ENCODE data around the gene ENDOG. TPM values are rescaled to one million over a fixed set of nuclear protein-coding genes. Genes with fewer than 3 reads are reported as not detected.

ENDOG gene
- total RNA-seq, 1 experiment from 2014 or later, result 25.8 TPM

DNA sequence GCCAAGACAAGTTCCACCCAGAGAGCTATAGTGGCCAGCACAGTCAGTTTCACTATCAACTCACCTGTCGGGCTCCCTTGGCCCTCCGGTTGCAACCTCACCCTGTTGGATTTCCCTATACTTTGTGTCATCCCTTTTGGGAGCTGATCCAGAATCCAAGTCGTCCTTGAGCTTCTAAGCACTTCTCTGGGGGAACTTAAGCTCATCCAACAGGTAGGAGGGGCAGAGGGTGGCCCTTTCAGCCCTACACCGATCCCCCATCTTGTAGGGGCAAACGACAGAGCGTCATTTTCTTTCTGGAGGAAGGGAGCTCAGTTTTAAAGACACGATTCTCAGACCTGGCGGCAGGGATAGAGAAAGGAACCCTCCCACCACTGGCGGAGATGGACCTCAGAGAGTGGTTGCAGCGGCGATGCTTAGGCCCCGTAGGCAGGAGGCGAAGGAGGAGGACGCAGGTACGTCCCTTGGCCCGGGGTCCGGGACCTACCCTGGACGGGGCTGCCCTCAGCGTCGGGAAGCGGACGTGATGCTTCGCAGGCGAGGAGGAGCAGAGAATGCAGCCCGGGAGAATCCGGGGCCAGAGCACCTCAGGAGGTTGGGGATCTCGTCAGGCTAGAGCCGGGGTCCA, 47.1 kb upstream of the ENDOG start:
- ChIA-PET POLR2A (interaction anchor here (0.7 kb wide), 1 partner anchor 1662 kb away, joined by 3 read pairs; no protein-coding TSS in a partner anchor), CTCF (interaction anchor here (0.5 to 3.4 kb wide), 10 partner anchors 9 to 257 kb away, joined by 3 to 20 read pairs (median 4); partner anchors contain the start of genes ENDOG and SH3GLB2)
- Mint-ChIP-seq H3K36me3 (no peaks in the 10 kb centered on the region; the same call in 1 of the 2 replicates), H3K27me3 (ENCODE audit: low read depth) (no peaks in the 10 kb centered on the region; the same call in 1 of the 2 replicates), H3K4me3 (peak overlapping the region; percentile 95), H3K4me1 (peaks cover 9% of the 10 kb centered on the region), H3K27ac (peak overlapping the region; percentile 99), H3K9me3 (no peaks in the 10 kb centered on the region)
- no peak for TF ChIP-seq FOXK1 (CRISPR knock-in tag; IDR thresholded peaks at IDR 0.05)
- TF ChIP-seq GRHL2 (CRISPR knock-in tag; IDR thresholded peaks at IDR 0.05; ENCODE audit: insufficient replicate concordance, severe bottlenecking), result no peak
- no peak for TF ChIP-seq NR1H2 (CRISPR knock-in tag; IDR thresholded peaks at IDR 0.05)
- TF ChIP-seq MXD4 (CRISPR knock-in tag; IDR thresholded peaks at IDR 0.05; ENCODE audit: borderline replicate concordance), result no peak
- TF ChIP-seq RORB (CRISPR knock-in tag; IDR thresholded peaks at IDR 0.05), result no peak
- no peak for TF ChIP-seq ZNF396 (CRISPR knock-in tag; IDR thresholded peaks at IDR 0.05; ENCODE audit: borderline replicate concordance)
- TF ChIP-seq, protein P1, sequence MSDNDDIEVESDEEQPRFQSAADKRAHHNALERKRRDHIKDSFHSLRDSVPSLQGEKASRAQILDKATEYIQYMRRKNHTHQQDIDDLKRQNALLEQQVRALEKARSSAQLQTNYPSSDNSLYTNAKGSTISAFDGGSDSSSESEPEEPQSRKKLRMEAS (CRISPR knock-in tag; IDR thresholded peaks at IDR 0.05), result no peak; the same call in 1 of the 2 replicates
- no peak for TF ChIP-seq ZBTB21 (CRISPR knock-in tag; IDR thresholded peaks at IDR 0.05; ENCODE audit: borderline replicate concordance)
- TF ChIP-seq ZNF232 (CRISPR knock-in tag; IDR thresholded peaks at IDR 0.05), result no peak
- no peak for TF ChIP-seq MYBL2 (CRISPR knock-in tag; IDR thresholded peaks at IDR 0.05)
- TF ChIP-seq, protein P2, sequence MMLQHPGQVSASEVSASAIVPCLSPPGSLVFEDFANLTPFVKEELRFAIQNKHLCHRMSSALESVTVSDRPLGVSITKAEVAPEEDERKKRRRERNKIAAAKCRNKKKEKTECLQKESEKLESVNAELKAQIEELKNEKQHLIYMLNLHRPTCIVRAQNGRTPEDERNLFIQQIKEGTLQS (CRISPR knock-in tag; conservative IDR thresholded peaks at IDR 0.05), result no peak
- TF ChIP-seq, protein P3, sequence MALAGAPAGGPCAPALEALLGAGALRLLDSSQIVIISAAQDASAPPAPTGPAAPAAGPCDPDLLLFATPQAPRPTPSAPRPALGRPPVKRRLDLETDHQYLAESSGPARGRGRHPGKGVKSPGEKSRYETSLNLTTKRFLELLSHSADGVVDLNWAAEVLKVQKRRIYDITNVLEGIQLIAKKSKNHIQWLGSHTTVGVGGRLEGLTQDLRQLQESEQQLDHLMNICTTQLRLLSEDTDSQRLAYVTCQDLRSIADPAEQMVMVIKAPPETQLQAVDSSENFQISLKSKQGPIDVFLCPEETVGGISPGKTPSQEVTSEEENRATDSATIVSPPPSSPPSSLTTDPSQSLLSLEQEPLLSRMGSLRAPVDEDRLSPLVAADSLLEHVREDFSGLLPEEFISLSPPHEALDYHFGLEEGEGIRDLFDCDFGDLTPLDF (CRISPR knock-in tag; IDR thresholded peaks at IDR 0.05), result no peak
- no peak for TF ChIP-seq RELA (CRISPR knock-in tag; IDR thresholded peaks at IDR 0.05; ENCODE audit: borderline replicate concordance)
- TF ChIP-seq OVOL2 (CRISPR knock-in tag; IDR thresholded peaks at IDR 0.05; ENCODE audit: borderline replicate concordance), result no peak
- no peak for TF ChIP-seq HMGA2 (CRISPR knock-in tag; IDR thresholded peaks at IDR 0.05)
- TF ChIP-seq, protein P4, sequence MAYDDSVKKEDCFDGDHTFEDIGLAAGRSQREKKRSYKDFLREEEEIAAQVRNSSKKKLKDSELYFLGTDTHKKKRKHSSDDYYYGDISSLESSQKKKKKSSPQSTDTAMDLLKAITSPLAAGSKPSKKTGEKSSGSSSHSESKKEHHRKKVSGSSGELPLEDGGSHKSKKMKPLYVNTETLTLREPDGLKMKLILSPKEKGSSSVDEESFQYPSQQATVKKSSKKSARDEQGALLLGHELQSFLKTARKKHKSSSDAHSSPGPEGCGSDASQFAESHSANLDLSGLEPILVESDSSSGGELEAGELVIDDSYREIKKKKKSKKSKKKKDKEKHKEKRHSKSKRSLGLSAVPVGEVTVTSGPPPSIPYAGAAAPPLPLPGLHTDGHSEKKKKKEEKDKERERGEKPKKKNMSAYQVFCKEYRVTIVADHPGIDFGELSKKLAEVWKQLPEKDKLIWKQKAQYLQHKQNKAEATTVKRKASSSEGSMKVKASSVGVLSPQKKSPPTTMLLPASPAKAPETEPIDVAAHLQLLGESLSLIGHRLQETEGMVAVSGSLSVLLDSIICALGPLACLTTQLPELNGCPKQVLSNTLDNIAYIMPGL (CRISPR knock-in tag; IDR thresholded peaks at IDR 0.05), result no peak
- TF ChIP-seq, protein P5, sequence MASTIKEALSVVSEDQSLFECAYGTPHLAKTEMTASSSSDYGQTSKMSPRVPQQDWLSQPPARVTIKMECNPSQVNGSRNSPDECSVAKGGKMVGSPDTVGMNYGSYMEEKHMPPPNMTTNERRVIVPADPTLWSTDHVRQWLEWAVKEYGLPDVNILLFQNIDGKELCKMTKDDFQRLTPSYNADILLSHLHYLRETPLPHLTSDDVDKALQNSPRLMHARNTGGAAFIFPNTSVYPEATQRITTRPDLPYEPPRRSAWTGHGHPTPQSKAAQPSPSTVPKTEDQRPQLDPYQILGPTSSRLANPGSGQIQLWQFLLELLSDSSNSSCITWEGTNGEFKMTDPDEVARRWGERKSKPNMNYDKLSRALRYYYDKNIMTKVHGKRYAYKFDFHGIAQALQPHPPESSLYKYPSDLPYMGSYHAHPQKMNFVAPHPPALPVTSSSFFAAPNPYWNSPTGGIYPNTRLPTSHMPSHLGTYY (CRISPR knock-in tag; IDR thresholded peaks at IDR 0.05), result no peak
- DNase-seq (ENCODE audit: low spot score), result no peak
- ATAC-seq, result peak; percentile 56

DNA sequence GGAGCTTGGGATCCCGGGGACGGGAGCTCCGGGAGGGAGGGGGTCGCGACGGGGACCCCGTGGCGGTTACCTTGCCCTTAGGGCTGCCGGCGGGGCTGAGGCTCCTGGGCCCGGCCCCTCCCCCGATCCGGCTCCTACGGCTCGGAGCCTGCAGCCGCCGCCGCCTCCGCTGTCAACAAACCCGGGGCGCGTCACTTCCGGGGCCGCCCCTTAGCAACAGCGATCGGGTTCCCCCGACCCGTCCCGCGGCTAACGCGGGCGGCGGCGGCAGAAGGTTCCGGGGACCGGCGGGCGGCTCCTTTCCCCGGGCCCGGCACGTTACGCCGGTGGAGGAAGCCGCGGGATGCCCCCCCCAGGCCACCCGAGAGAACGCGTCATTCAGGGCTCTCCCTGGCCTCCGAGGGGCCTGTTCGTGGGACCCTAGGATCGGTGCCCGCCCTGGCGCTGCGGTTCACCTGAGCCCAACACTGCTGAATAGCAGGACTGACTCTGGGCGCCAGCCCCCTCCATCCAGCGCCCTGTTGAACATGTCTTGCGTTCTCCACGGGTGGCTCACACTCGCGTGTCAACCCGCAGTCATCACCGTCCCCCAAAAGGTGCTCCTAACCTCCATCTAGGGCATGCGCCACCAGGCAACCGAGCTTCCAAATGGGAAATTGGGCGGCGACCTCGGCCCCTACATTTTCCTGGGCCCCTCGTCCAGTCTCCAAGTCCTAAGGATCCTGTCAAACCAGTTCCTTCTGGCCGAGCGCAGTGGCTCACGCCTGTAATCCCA, 46.4 kb upstream of the ENDOG start, which contains the start of gene ZER1:
Gene ZER1 (minus strand): TSS at position 183 of the 775 bp plus-strand sequence. CDS start 16,362 bp downstream, outside the sequence.
- DNase-seq (ENCODE audit: low spot score), result peak; percentile 92
- H3K27me3 Mint-ChIP-seq (ENCODE audit: low read depth), result no peaks in the 10 kb centered on the region; the same call in 1 of the 2 replicates
- peak within 1 kb of the TSS; percentile 99 for H3K27ac Mint-ChIP-seq
- H3K9me3 Mint-ChIP-seq, result no peaks in the 10 kb centered on the region
- ChIA-PET POLR2A (interaction anchor here (0.7 kb wide), 1 partner anchor 1661 kb away, joined by 3 read pairs; no protein-coding TSS in a partner anchor), CTCF (interaction anchor here (0.6 to 3.4 kb wide), 8 partner anchors 13 to 256 kb away, joined by 3 to 20 read pairs (median 5); partner anchors contain the start of genes ENDOG and SH3GLB2)
- H3K36me3 Mint-ChIP-seq, result no peaks in the 10 kb centered on the region; the same call in 1 of the 2 replicates
- peak within 1 kb of the TSS; percentile 95 for H3K4me3 Mint-ChIP-seq
- peaks cover 9% of the 10 kb centered on the region for H3K4me1 Mint-ChIP-seq
- peak; percentile 84 for ATAC-seq
- TF ChIP-seq, protein P6, sequence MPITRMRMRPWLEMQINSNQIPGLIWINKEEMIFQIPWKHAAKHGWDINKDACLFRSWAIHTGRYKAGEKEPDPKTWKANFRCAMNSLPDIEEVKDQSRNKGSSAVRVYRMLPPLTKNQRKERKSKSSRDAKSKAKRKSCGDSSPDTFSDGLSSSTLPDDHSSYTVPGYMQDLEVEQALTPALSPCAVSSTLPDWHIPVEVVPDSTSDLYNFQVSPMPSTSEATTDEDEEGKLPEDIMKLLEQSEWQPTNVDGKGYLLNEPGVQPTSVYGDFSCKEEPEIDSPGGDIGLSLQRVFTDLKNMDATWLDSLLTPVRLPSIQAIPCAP (CRISPR knock-in tag; IDR thresholded peaks at IDR 0.05), result peak; percentile 56; the same call in 1 of the 2 replicates
- TF ChIP-seq, protein P7, sequence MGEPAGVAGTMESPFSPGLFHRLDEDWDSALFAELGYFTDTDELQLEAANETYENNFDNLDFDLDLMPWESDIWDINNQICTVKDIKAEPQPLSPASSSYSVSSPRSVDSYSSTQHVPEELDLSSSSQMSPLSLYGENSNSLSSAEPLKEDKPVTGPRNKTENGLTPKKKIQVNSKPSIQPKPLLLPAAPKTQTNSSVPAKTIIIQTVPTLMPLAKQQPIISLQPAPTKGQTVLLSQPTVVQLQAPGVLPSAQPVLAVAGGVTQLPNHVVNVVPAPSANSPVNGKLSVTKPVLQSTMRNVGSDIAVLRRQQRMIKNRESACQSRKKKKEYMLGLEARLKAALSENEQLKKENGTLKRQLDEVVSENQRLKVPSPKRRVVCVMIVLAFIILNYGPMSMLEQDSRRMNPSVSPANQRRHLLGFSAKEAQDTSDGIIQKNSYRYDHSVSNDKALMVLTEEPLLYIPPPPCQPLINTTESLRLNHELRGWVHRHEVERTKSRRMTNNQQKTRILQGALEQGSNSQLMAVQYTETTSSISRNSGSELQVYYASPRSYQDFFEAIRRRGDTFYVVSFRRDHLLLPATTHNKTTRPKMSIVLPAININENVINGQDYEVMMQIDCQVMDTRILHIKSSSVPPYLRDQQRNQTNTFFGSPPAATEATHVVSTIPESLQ (CRISPR knock-in tag; IDR thresholded peaks at IDR 0.05), result 0 out of 2 replicates have a peak, but pooled peaks have one; percentile 38
- peak; percentile 98 for TF ChIP-seq SP1 (CRISPR knock-in tag; conservative IDR thresholded peaks at IDR 0.05)
- TF ChIP-seq, protein P8, sequence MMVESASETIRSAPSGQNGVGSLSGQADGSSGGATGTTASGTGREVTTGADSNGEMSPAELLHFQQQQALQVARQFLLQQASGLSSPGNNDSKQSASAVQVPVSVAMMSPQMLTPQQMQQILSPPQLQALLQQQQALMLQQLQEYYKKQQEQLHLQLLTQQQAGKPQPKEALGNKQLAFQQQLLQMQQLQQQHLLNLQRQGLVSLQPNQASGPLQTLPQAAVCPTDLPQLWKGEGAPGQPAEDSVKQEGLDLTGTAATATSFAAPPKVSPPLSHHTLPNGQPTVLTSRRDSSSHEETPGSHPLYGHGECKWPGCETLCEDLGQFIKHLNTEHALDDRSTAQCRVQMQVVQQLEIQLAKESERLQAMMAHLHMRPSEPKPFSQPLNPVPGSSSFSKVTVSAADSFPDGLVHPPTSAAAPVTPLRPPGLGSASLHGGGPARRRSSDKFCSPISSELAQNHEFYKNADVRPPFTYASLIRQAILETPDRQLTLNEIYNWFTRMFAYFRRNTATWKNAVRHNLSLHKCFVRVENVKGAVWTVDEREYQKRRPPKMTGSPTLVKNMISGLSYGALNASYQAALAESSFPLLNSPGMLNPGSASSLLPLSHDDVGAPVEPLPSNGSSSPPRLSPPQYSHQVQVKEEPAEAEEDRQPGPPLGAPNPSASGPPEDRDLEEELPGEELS (CRISPR knock-in tag; IDR thresholded peaks at IDR 0.05), result peak; percentile 49
- peak; percentile 74 for TF ChIP-seq ETV6 (CRISPR knock-in tag; IDR thresholded peaks at IDR 0.05)

Measured in WTC11 (cell line).